ENCODE data around the gene SYVN1. TPM values are rescaled to one million over a fixed set of nuclear protein-coding genes. Genes with fewer than 3 reads are reported as not detected.
"Not testable (repeated sequence)": the region's sequence is repeated elsewhere in the genome, so short reads cannot be mapped to it uniquely, and the experiment has no call there.

The SYVN1 gene
- total RNA-seq, 1 donor from 2014 or later = 68.1 TPM

DNA sequence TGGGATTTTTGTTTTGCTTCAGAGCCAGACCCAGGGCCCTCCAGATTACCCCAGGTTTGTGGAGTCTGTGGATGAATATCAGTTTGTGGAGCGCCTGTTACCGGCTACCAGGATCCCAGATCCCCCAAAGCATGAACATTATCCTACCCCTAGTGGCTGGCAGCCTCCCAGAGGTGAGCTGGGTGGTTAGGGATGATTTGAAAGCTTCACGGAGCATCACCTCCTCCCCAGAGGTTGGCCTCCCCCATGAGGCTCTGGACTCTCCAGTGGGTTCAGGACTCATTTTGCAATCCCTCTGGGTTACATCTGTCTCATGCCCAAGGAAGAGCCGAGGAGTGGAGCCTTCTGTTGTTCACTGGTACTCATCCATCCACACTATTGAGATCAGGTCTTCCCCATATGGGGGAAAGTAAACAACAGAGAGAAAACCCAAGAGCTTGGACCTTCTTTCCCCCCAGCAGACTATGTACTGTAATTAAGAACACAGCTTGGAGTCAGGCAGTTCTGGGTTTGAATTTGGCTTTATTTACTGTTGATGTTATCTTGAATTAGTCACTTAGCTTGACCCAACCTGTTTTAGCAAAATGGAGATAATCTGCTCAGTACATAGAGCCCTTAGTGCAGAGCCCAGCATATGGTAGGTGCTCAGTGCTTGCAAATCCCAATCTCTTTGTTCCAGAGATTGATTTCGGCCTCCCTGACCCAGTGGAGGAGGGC lies 9.7 kb downstream of the SYVN1 start:
- no peak overlapping the region for H3K27ac ChIP-seq
- H3K9me3 ChIP-seq = no peaks in the 10 kb centered on the region
- peaks cover 30% of the 10 kb centered on the region for H3K4me1 ChIP-seq
- intact Hi-C loops (cut with DNase I) = no loop called here
- H3K36me3 ChIP-seq = peaks cover 72% of the 10 kb centered on the region
- ATAC-seq (no peak), DNase-seq (no peak)
- TF ChIP-seq, protein P1, sequence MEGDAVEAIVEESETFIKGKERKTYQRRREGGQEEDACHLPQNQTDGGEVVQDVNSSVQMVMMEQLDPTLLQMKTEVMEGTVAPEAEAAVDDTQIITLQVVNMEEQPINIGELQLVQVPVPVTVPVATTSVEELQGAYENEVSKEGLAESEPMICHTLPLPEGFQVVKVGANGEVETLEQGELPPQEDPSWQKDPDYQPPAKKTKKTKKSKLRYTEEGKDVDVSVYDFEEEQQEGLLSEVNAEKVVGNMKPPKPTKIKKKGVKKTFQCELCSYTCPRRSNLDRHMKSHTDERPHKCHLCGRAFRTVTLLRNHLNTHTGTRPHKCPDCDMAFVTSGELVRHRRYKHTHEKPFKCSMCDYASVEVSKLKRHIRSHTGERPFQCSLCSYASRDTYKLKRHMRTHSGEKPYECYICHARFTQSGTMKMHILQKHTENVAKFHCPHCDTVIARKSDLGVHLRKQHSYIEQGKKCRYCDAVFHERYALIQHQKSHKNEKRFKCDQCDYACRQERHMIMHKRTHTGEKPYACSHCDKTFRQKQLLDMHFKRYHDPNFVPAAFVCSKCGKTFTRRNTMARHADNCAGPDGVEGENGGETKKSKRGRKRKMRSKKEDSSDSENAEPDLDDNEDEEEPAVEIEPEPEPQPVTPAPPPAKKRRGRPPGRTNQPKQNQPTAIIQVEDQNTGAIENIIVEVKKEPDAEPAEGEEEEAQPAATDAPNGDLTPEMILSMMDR (IDR thresholded peaks at IDR 0.05) = no peak
- no peaks in the 10 kb centered on the region for H3K27me3 ChIP-seq (ENCODE audit: low read depth)
- H3K4me3 ChIP-seq = no peak overlapping the region

DNA sequence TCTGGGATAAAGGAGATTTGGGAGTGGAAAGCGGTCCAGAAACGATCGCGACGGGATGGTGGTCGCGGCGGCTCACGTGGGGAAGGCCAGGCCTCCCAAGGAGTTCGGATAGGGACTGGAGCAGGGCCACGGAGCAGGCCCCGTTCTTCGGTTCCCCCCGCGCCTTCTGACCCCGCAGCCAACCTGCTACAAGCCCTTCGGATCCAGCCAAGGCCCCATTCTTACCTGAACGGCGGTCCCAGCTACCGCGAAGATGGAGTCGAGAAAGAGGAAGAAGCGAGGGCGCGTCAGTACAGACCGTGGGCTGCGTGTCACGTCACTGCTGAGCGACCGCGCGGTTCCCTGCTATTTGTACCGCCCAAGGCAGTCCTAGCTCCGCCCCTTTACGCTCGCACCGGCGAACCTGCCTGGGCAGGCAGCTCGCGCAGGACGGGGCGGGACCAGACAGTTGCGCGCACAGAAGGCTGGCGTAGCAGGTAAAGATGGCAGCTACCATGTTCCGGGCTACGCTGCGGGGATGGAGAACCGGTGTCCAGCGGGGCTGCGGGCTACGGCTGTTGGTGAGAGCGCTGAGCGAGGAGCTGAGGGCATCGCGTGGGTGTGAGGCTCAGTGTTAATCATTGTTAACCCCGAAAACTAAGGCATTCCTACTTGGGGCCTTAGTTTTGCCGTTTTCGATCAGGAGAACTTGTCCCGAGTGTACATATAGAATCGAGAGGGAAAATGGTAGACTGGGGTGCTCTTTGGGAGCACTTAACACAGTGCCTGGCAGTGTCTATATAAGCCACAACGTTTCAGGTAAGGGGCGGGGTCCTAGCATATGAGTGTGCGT lies 12.2 kb downstream of the SYVN1 start, which contains the start of the genes FAU and MRPL49:
TSS of gene FAU (minus strand) at position 270 of the 832 bp plus-strand sequence. CDS start 321 bp downstream, outside the sequence.
TSS of gene MRPL49 (plus strand) at position 457 of the 832 bp plus-strand sequence. CDS start at position 483, 26 bp downstream.
- Histone ChIP-seq H3K27me3 (ENCODE audit: low read depth) (no peaks in the 10 kb centered on the region), H3K27ac (peak within 1 kb of the TSS; percentile 95), H3K36me3 (peaks cover 65% of the 10 kb centered on the region), H3K4me1 (peaks cover 30% of the 10 kb centered on the region), H3K9me3 (no peaks in the 10 kb centered on the region), H3K4me3 (peak within 1 kb of the TSS; percentile 84)
- intact Hi-C loops (cut with DNase I) = no loop called here
- DNase-seq (peak; percentile 100), ATAC-seq (peak; percentile 92 to 93)
- TF ChIP-seq, protein P1 (IDR thresholded peaks at IDR 0.05) = no peak

DNA sequence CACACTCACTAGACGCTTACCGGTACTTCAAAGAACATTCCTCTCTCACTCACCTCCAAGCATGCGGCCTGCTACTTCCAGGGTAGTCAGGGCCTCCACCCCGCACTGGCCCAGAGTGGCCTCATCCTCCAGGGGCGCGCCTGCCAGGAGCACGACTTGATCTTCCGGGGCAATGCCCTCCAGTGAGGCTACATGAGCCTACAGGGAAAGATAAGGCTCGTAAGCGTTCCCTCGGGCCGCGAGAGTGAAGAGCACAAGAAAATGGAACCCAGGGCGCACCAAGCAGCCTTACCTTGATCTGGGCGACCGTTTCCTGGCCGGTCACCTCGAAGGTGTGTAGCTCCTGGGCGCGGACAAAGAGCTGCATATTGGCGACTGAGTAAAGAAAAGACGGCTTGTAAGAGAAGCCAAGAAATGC lies 12.9 kb downstream of the SYVN1 start:
- H3K4me3 ChIP-seq = peak overlapping the region; percentile 84
- H3K9me3 ChIP-seq = no peaks in the 10 kb centered on the region
- peaks cover 60% of the 10 kb centered on the region for H3K36me3 ChIP-seq
- TF ChIP-seq, protein P1 (IDR thresholded peaks at IDR 0.05) = no peak
- ATAC-seq = no peak
- H3K4me1 ChIP-seq = peaks cover 37% of the 10 kb centered on the region
- intact Hi-C loops (cut with DNase I) = no loop called here
- H3K27ac ChIP-seq = peak overlapping the region; percentile 95
- H3K27me3 ChIP-seq (ENCODE audit: low read depth) = no peaks in the 10 kb centered on the region
- no peak for DNase-seq

DNA sequence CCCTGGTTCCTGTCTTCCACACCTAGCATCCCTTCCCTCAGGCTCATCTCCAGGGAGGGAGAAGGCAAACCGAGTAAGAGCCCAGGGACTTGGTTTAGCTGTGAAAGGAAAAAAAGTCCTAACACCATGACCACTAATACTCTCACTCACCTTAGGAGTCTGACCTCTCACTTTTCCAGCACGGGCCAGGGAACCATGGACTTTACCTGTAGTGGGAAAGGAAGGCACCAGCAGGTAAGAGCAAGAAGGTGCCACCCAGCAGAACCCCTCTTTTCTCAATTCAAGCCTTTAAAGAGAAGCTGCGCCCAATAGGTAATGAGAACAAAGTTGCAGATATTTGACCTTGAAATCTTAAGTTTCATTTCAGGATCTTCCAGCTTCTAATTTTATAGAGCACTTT lies 13.5 kb downstream of the SYVN1 start:
- peaks cover 43% of the 10 kb centered on the region for H3K4me1 ChIP-seq
- TF ChIP-seq, protein P1 (IDR thresholded peaks at IDR 0.05) = no peak
- DNase-seq = no peak
- ATAC-seq = no peak
- H3K4me3 ChIP-seq = peak overlapping the region; percentile 84
- intact Hi-C loops (cut with DNase I) = no loop called here
- H3K27ac ChIP-seq = peak overlapping the region; percentile 95
- no peaks in the 10 kb centered on the region for H3K27me3 ChIP-seq (ENCODE audit: low read depth)
- H3K36me3 ChIP-seq = peaks cover 60% of the 10 kb centered on the region
- no peaks in the 10 kb centered on the region for H3K9me3 ChIP-seq

DNA sequence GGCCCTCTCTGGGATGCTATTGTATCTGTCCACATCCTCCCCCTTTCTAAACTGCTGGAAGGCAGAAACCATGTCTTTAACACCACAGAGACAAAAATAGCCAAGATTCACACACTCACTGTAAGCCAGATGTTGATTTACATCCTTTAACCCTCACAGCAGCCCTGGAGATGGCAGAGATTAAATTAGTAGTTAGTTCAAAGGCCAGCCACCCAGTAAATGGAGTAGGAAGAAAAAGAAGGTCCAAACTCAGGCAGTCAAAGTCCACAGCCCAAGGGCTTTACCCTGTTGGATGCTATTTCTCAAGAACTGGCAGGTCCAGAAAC lies 14.7 kb downstream of the SYVN1 start:
- Histone ChIP-seq H3K4me1 (peaks cover 45% of the 10 kb centered on the region), H3K36me3 (peaks cover 56% of the 10 kb centered on the region), H3K27me3 (ENCODE audit: low read depth) (no peaks in the 10 kb centered on the region), H3K27ac (no peak overlapping the region), H3K4me3 (no peak overlapping the region), H3K9me3 (no peaks in the 10 kb centered on the region)
- intact Hi-C loops (cut with DNase I) = no loop called here
- no peak for ATAC-seq
- TF ChIP-seq, protein P1 (IDR thresholded peaks at IDR 0.05) = no peak
- no peak for DNase-seq

DNA sequence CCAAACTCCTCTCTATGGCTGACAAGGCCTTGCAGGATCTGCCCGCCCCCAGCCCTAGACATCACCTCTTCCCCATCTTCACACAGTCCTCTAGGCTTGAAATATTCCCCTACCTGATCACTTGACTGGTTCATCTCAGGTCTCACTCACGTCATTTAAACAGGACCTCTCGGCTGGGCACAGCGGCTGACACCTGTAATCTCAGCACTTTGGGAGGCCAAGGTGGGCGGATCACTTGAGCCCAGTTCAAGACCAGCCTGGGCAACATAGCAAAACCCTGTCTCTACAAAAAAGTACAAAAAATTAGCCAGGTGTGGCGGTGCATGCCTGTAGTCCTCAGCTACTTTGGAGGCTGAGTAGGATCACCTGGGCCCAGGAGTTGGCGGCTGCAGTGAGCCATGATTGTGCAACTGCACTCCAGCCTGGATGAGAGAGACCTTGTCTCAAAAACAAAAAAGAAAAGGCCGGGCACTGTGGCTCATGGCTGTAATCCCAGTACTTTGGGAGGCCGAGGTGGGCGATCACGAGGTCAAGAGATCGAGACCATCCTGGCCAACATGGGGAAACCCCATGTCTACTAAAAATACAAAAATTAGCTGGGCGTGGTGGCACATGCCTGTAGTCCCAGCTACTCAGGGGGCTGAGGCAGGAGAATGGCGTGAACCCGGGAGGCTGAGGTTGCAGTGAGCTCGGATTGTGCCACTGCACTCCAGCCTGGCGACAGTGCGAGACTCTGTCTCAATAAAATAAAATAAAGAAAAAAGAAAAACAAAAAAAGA lies 15.2 kb downstream of the SYVN1 start:
- H3K27me3 ChIP-seq (ENCODE audit: low read depth); H3K4me3 ChIP-seq; H3K9me3 ChIP-seq; ATAC-seq; H3K27ac ChIP-seq; intact Hi-C loops (cut with DNase I): not testable (repeated sequence)
- Histone ChIP-seq H3K4me1 (peaks cover 45% of the 10 kb centered on the region), H3K36me3 (peaks cover 51% of the 10 kb centered on the region)
- DNase-seq = peak; percentile 20
